Ovary (tissue), 3 donors: ENCODE data around the gene CYP46A1.

Source experiments
- EP300 ChIP-seq: sonication (generic); formaldehyde crosslinking; IDR thresholded peaks from one replicate; pipeline ENCODE4 v1.6.1; 2017; ENCODE audit warnings: antibody characterized with exemption
- POLR2A ChIP-seq: fragments of 450-650 bp; IDR thresholded peaks from one replicate; pipeline ENCODE4 v1.6.1; 2017; ENCODE audit warnings: antibody characterized with exemption, mild to moderate bottlenecking, moderate library complexity
- TF ChIP-seq, protein P1 (sequence below), 3 donors: fragments of 450-650 bp in 2 of 3; fragments of 200-600 bp in 1 of 3; IDR thresholded peaks; one replicate each; pipeline versions ENCODE4 v1.5.1 to v1.8.0; 2016 to 2022; ENCODE audit warnings: antibody characterized with exemption in 3 of 3, mild to moderate bottlenecking in 1 of 3
- donor health status: DM: no; HTN: no; CAD: no.

DNA sequence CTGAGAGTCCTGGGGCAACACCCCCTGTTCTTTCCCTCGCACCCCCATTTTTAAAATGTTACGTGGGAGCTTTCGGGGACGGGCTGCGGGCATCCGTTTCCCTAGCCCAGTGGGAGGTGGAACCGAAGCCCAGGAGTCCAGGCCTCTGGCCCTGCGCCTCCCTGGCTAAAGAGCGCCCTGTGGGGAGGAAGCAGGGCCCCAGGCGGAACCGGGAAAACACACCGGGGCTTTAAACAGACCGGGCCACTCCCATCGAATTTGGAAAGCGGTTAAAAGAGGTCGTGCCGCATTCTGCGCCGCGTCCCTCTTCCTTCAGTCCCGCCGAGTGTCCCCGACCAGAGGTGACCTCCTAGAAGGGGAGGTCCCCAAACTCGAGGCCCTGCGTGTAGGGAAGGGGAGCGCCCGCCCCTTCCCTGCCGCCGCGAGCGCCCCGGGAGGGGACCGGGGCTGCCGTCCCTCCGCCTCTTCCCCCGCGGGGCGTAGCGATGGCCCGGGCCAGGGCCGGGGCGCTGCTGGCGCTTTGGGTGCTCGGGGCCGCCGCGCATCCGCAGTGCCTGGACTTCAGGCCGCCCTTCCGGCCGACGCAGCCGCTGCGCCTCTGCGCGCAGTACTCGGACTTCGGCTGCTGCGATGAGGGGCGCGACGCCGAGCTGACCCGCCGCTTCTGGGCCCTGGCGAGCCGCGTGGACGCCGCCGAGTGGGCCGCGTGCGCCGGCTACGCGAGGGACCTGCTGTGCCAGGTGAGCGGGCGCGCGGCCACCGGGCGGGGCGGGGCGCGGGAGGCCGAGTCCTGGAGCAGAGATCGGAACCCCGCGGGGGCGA lies 39.2 kb upstream of the CYP46A1 start, which contains the start of gene HHIPL1:
- TF ChIP-seq, protein P1, sequence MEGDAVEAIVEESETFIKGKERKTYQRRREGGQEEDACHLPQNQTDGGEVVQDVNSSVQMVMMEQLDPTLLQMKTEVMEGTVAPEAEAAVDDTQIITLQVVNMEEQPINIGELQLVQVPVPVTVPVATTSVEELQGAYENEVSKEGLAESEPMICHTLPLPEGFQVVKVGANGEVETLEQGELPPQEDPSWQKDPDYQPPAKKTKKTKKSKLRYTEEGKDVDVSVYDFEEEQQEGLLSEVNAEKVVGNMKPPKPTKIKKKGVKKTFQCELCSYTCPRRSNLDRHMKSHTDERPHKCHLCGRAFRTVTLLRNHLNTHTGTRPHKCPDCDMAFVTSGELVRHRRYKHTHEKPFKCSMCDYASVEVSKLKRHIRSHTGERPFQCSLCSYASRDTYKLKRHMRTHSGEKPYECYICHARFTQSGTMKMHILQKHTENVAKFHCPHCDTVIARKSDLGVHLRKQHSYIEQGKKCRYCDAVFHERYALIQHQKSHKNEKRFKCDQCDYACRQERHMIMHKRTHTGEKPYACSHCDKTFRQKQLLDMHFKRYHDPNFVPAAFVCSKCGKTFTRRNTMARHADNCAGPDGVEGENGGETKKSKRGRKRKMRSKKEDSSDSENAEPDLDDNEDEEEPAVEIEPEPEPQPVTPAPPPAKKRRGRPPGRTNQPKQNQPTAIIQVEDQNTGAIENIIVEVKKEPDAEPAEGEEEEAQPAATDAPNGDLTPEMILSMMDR (IDR thresholded peaks at IDR 0.05) = no peak
- TF ChIP-seq POLR2A = no peak
- no peak for TF ChIP-seq EP300
